K562 (cell line): ENCODE results near the gene NBEAL1. TPM values are rescaled to one million over a fixed set of nuclear protein-coding genes. Genes with fewer than 3 reads are reported as not detected.

ENCODE experiments used
- ATAC-seq: fragments of 200-7000 bp; cut with Tn5 transposase; 3 replicates; pipeline ENCODE4 v1.9.1; 2020; ENCODE audit warnings: moderate library complexity
- BruUV-seq: library from RNA; stranded (reverse); fragments of 400-500 nt; replicated peaks from 2 replicates; lab custom pipeline; 2021; lab: Mats Ljungman, UMichigan
- CTCF ChIA-PET: fragments of 300-600 bp; formaldehyde crosslinking; extraction: SDS; loops from one replicate; lab custom pipeline; 2021; ENCODE audit warnings: low intra/inter-chr PET ratio; lab: Yijun Ruan, JAX
- POLR2A ChIA-PET: fragments of 300-600, 350-650 bp; sonication (Branson Sonifier 250); formaldehyde crosslinking; extraction: SDS; loops from one replicate; lab custom pipeline; 2021; ENCODE audit warnings: antibody characterized with exemption, inconsistent platforms; lab: Yijun Ruan, JAX
- DNase-seq, 4 experiments: peaks; one replicate each; pipeline versions ENCODE4 v3.0.0 to v3.0.0-alpha.2; 2011 to 2018; ENCODE audit warnings: low spot score in 3 of 4, mixed read lengths in 3 of 4; ENCODE audit errors: extremely low read depth in 1 of 4
- FAIRE-seq: peaks from 2 replicates; lab custom pipeline; 2011; peaks lifted over from hg19 to GRCh38; lab: Jason Lieb, UNC
- H2AFZ ChIP-seq: 2 replicates; pipeline ENCODE4 v1.6.0; 2011; ENCODE audit warnings: low read depth, low read length, control low read depth, inconsistent platforms
- H3K27ac ChIP-seq: fragments of 200-600 bp; 3 replicates; pipeline ENCODE4 v1.8.0; 2011; ENCODE audit warnings: low read depth, mild to moderate bottlenecking, control low read depth, inconsistent platforms, low read length, moderate library complexity, mixed read lengths; ENCODE audit errors: extremely low read depth
- H3K27me3 ChIP-seq, 2 experiments: fragments of 300-600 bp in 1 of 2; 2 replicates in 1 of 2; 3 replicates in 1 of 2; pipeline versions ENCODE4 v1.6.0 to v1.8.0; 2011; ENCODE audit warnings: inconsistent platforms in 2 of 2, low read length in 2 of 2, mild to moderate bottlenecking in 1 of 2, mixed read lengths in 1 of 2, moderate library complexity in 1 of 2; ENCODE audit not compliant: control insufficient read depth in 2 of 2, insufficient read depth in 2 of 2
- H3K36me3 ChIP-seq: fragments of 300-600 bp; 3 replicates; pipeline ENCODE4 v1.8.0; 2011; ENCODE audit warnings: mild to moderate bottlenecking, low read length, inconsistent platforms; ENCODE audit not compliant: control insufficient read depth, insufficient read depth
- H3K4me1 ChIP-seq, 2 experiments: fragments of 200-600 bp in 1 of 2; replicated peaks in 1 of 2; 2 replicates in 1 of 2; 3 replicates in 1 of 2; pipeline versions ENCODE4 v1.5.1 to v1.8.0; 2011; ENCODE audit warnings: inconsistent platforms in 2 of 2, low read length in 2 of 2, mild to moderate bottlenecking in 1 of 2, mixed read lengths in 1 of 2, moderate library complexity in 1 of 2; ENCODE audit not compliant: control insufficient read depth in 2 of 2, insufficient read depth in 2 of 2
- H3K4me2 ChIP-seq: 2 replicates; pipeline ENCODE4 v1.6.1; 2011; ENCODE audit warnings: low read length, control low read depth, inconsistent platforms, mixed read lengths; ENCODE audit not compliant: insufficient read depth
- H3K4me3 ChIP-seq: fragments of 200-600 bp; sonication (generic), shearing (Covaris generic); 2 replicates; pipeline ENCODE4 v1.5.1; 2016; ENCODE audit warnings: control low read depth, inconsistent platforms
- H3K79me2 ChIP-seq: fragments of 200-600 bp; 3 replicates; pipeline ENCODE4 v1.8.0; 2011; ENCODE audit warnings: low read length, inconsistent platforms; ENCODE audit not compliant: control insufficient read depth, insufficient read depth
- H3K9ac ChIP-seq, 2 experiments: 2 replicates each; pipeline versions ENCODE4 v1.6.0 to v1.6.1; 2011; ENCODE audit warnings: low read depth in 2 of 2, low read length in 2 of 2, control low read depth in 1 of 2, inconsistent platforms in 1 of 2, mild to moderate bottlenecking in 1 of 2, mixed read lengths in 1 of 2; ENCODE audit not compliant: insufficient read depth in 1 of 2
- H3K9me1 ChIP-seq: one replicate; pipeline ENCODE4 v1.6.0; 2011; ENCODE audit warnings: inconsistent platforms, mild to moderate bottlenecking, low read length, moderate library complexity; ENCODE audit not compliant: control insufficient read depth, insufficient read depth
- H3K9me3 ChIP-seq: replicated peaks from 2 replicates; pipeline ENCODE4 v1.5.1; 2011; ENCODE audit warnings: low read depth, low read length, inconsistent platforms; ENCODE audit not compliant: control insufficient read depth, insufficient read depth
- H4K20me1 ChIP-seq: replicated peaks from 2 replicates; pipeline ENCODE4 v1.6.1; 2011; ENCODE audit warnings: low read length, inconsistent platforms, mixed read lengths; ENCODE audit not compliant: control insufficient read depth, insufficient read depth
- CEBPZ ChIP-seq: fragments of 150-350 bp; IDR thresholded peaks from 2 replicates; pipeline ENCODE4 v1.6.1; 2014; ENCODE audit warnings: low read depth, mild to moderate bottlenecking, low read length, borderline replicate concordance
- ETV1 ChIP-seq: fragments of 450-650 bp; conservative IDR thresholded peaks from 2 replicates; pipeline ENCODE4 v1.6.1; 2016; ENCODE audit warnings: missing genetic modification characterization, control low read depth, low read depth, missing compliant biosample characterization
- GTF2F1 ChIP-seq: IDR thresholded peaks from 2 replicates; pipeline ENCODE4 v1.6.1; 2011; ENCODE audit warnings: low read depth, low read length, improper control_type of control experiment
- NR3C1 ChIP-seq: sonication (generic); formaldehyde crosslinking; IDR thresholded peaks from 2 replicates; pipeline ENCODE4 v1.8.1; 2022; ENCODE audit warnings: missing genetic modification reagents
- PCBP2 ChIP-seq: fragments of 200-400 bp; formaldehyde crosslinking; IDR thresholded peaks from 2 replicates; pipeline ENCODE4 v1.6.1; 2018; ENCODE audit warnings: low read length, low read depth, mild to moderate bottlenecking, moderate library complexity; ENCODE audit not compliant: poor library complexity, severe bottlenecking
- PML ChIP-seq: IDR thresholded peaks from 2 replicates; pipeline ENCODE4 v1.6.1; 2012; ENCODE audit warnings: low read length, inconsistent platforms
- SNRNP70 ChIP-seq: fragments of 200-400 bp; formaldehyde crosslinking; optimal IDR thresholded peaks from 2 replicates; pipeline ENCODE3; 2017; ENCODE audit warnings: low read depth, low read length
- SRSF9 ChIP-seq: fragments of 200-400 bp; formaldehyde crosslinking; IDR thresholded peaks from 2 replicates; pipeline ENCODE4 v1.6.1; 2017; ENCODE audit warnings: low read depth, low read length, borderline replicate concordance
- ZBTB26 ChIP-seq: fragments of 450-650 bp; formaldehyde crosslinking; IDR thresholded peaks from 2 replicates; pipeline ENCODE4 v1.4.0; 2022; ENCODE audit warnings: missing genetic modification characterization
- ZNF146 ChIP-seq: IDR thresholded peaks from one replicate; pipeline ENCODE4 v1.6.1; 2018; ENCODE audit warnings: missing compliant biosample characterization; ENCODE audit not compliant: unreplicated experiment
- ZNF696 ChIP-seq: fragments of 250-450 bp; sonication (Bioruptor Pico); conservative IDR thresholded peaks from 2 replicates; pipeline ENCODE4 v1.4.0; 2020; ENCODE audit warnings: mild to moderate bottlenecking, moderate library complexity
- in situ Hi-C: fragments of 300-500 bp; cut with MboI; formaldehyde crosslinking; loops from 4 replicates; pipeline ENCODE4 v1.15.0; 2018; ENCODE audit warnings: inconsistent platforms, mixed read lengths
- intact Hi-C: fragments of 100-400 bp; cut with micrococcal nuclease; formaldehyde crosslinking; loops from 2 replicates; pipeline ENCODE4 v1.14.2; 2022
- polyA plus RNA-seq, 8 experiments: library from polyadenylated mRNA; depleted of rRNA in 4 of 8; stranded (reverse) in 5 of 8; unstranded in 3 of 8; fragments of >200 nt; fragmentation: Nextera tagmentation in 2 of 8; fragmentation: Illumina TruSeq in 1 of 8; extraction: Ambion mirVana in 2 of 8; extraction: Trizol in 1 of 8; gene quantifications; 2 replicates each; pipeline versions ENCODE4 v1.2.1 to v1.2.3, GENCODE V29; 2011 to 2014; ENCODE audit warnings: inconsistent platforms in 1 of 8, missing spikeins in 1 of 8
- total RNA-seq, 7 experiments: library from RNA; depleted of rRNA in 6 of 7; stranded (reverse); fragments of >200 nt in 6 of 7; fragmentation: Illumina TruSeq in 2 of 7; extraction: Trizol in 2 of 7; gene quantifications; 2 replicates each; pipeline versions ENCODE4 v1.2.1 to v1.2.3, GENCODE V29; 2011 to 2021; ENCODE audit warnings: low replicate concordance in 1 of 7
- TF ChIP-seq, protein P1 (sequence below): sonication (generic); formaldehyde crosslinking; IDR thresholded peaks from 2 replicates; pipeline ENCODE4 v1.9.0; 2022; ENCODE audit warnings: mild to moderate bottlenecking, missing genetic modification reagents
- TF ChIP-seq, protein P2 (sequence below), 3 experiments: fragments of 200-800 bp in 1 of 3; sonication (Bioruptor generic) in 1 of 3; sonication (generic) in 1 of 3; formaldehyde crosslinking in 1 of 3; IDR thresholded peaks; 2 replicates each; pipeline versions ENCODE4 v1.6.1 to v1.8.0; 2016 to 2022; ENCODE audit warnings: mild to moderate bottlenecking in 2 of 3, missing compliant biosample characterization in 2 of 3, missing genetic modification characterization in 2 of 3, missing genetic modification reagents in 1 of 3

The NBEAL1 gene
- total and polyA plus RNA-seq, 9 of the 15 experiments (the other 6 are each of a cell fraction or from before 2014, with no cell fraction given) = 2.1 to 13.5 (median 7.3) TPM

- TF ChIP-seq, protein P1, sequence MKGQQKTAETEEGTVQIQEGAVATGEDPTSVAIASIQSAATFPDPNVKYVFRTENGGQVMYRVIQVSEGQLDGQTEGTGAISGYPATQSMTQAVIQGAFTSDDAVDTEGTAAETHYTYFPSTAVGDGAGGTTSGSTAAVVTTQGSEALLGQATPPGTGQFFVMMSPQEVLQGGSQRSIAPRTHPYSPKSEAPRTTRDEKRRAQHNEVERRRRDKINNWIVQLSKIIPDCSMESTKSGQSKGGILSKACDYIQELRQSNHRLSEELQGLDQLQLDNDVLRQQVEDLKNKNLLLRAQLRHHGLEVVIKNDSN (CRISPR knock-in tag) = no peak
- TF ChIP-seq, protein P2, sequence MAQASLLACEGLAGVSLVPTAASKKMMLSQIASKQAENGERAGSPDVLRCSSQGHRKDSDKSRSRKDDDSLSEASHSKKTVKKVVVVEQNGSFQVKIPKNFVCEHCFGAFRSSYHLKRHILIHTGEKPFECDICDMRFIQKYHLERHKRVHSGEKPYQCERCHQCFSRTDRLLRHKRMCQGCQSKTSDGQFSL (CRISPR knock-in tag; IDR thresholded peaks at IDR 0.05) = no peak
- TF ChIP-seq, protein P2 (tag; IDR thresholded peaks at IDR 0.05) = no peak
Measured at GRCh38 chr2:203022751-203023150, 8.1 kb downstream of the NBEAL1 start (continued).

DNA sequence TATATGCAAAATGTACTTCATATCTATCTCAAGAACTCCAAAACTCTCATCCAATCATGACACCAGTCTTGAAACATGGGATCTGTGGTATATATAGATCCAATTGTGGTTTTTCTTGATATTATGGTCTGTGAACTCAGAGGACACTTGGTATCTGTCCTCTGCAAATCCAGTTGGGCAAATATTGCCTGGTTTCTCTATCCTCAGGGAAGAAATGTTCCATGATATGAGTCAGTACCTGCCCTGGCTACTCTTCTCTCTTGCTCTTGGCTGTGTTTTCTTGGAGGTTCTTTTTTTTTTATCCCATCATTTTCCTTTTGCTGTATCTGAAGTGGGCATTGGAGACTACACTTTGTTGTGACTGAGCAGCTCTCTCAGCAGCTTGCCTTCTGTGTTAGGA is 10.9 kb downstream of the NBEAL1 start:
- Histone ChIP-seq H3K27me3 (no peaks in the 10 kb centered on the region), H3K27ac (no peak overlapping the region), H2AFZ (no peak overlapping the region), H3K79me2 (peaks cover 2% of the 10 kb centered on the region), H3K9me1 (no peaks in the 10 kb centered on the region), H4K20me1 (no peaks in the 10 kb centered on the region), H3K9me3 (no peaks in the 10 kb centered on the region), H3K4me2 (no peak overlapping the region), H3K4me1 (peaks cover 0 to under 1% of the 10 kb centered on the region in 2 experiments; a peak in 2 of 5 replicates), H3K36me3 (no peaks in the 10 kb centered on the region), H3K4me3 (no peak overlapping the region), H3K9ac (no peak overlapping the region)
- peak; percentile 29; the same call in 2 of the 3 replicates for ATAC-seq
- no peak for DNase-seq
- no TSS peak for BruUV-seq
- intact Hi-C loops (no loop called here), in situ Hi-C loops (no loop called here)
- ChIA-PET CTCF (no interaction called here), POLR2A (interaction anchor here (0.8 kb wide), 1 partner anchor 9 kb away, joined by 3 read pairs; no protein-coding TSS in a partner anchor)
- FAIRE-seq = no peak
- no peak for TF ChIP-seq PCBP2
- TF ChIP-seq ZNF146 (CRISPR knock-in tag) = no peak
- no peak for TF ChIP-seq GTF2F1
- no peak for TF ChIP-seq SRSF9
- TF ChIP-seq SNRNP70 = no peak
- TF ChIP-seq ETV1 (tag) = no peak
- no peak for TF ChIP-seq NR3C1 (CRISPR knock-in tag)
- TF ChIP-seq ZBTB26 = no peak
- TF ChIP-seq CEBPZ = no peak
- TF ChIP-seq ZNF696 (CRISPR knock-in tag) = no peak
- TF ChIP-seq PML = no peak
